Right lobe of liver (tissue), 6 donors: ENCODE results near the gene SYP. TPM values are rescaled to one million over a fixed set of nuclear protein-coding genes. Genes with fewer than 3 reads are reported as not detected.

Source experiments
- ATAC-seq, 4 donors: fragments of 200-7000 bp; cut with Tn5 transposase; one replicate each; pipeline ENCODE4 v1.9.1; 2020; ENCODE audit warnings: mild to moderate bottlenecking in 4 of 4, moderate library complexity in 4 of 4
- DNase-seq, 3 donors: peaks; one replicate each; pipeline ENCODE4 v3.0.0-alpha.2; 2020
- H3K27ac ChIP-seq, 3 donors: fragments of 200-600 bp; one replicate each; pipeline ENCODE4 v1.8.0; 2022
- H3K27me3 ChIP-seq, 2 donors: fragments of 200-600 bp; one replicate each; pipeline ENCODE4 v1.8.0; 2022
- H3K36me3 ChIP-seq, 4 donors: fragments of 200-600 bp; sonication (generic) in 1 of 4; one replicate each; pipeline versions ENCODE4 v1.5.1 to v1.8.0; 2017 to 2022; ENCODE audit warnings: control low read depth in 1 of 4
- H3K4me1 ChIP-seq, 4 donors: fragments of 200-600 bp; sonication (generic) in 1 of 4; one replicate each; pipeline versions ENCODE4 v1.5.1 to v1.8.0; 2017 to 2022; ENCODE audit warnings: control low read depth in 1 of 4
- H3K4me3 ChIP-seq, 3 donors: fragments of 200-600 bp; one replicate each; pipeline ENCODE4 v1.8.0; 2022
- H3K9me3 ChIP-seq, 4 donors: fragments of 200-600 bp; sonication (generic) in 1 of 4; one replicate each; pipeline versions ENCODE4 v1.5.1 to v1.8.0; 2017 to 2022; ENCODE audit warnings: control low read depth in 1 of 4
- POLR2A ChIP-seq: fragments of 450-650 bp; IDR thresholded peaks from one replicate; pipeline ENCODE4 v1.6.1; 2017; ENCODE audit warnings: antibody characterized with exemption, mild to moderate bottlenecking
- WGBS: methylation state at CpG from one replicate; pipeline ENCODE4 v1.1.6; 2018; ENCODE audit warnings: low coverage, low lambda C conversion rate; ENCODE audit not compliant: insufficient coverage; ENCODE audit errors: missing lambda C conversion rate; 5-methylcytosine and 5-hydroxymethylcytosine counted together
- intact Hi-C, 2 donors: fragments of 100-400 bp; cut with DNase I; formaldehyde crosslinking; loops; one replicate each; pipeline versions ENCODE4 v1.11.2 to v1.14.1; 2022
- total RNA-seq, 6 experiments: library from RNA; depleted of rRNA in 2 of 6; stranded (reverse); fragments of >200 nt in 2 of 6; fragmentation: NEBNext Ultra II Directional in 3 of 6; extraction: Animal tissue kit (Norgen Biotek cat#: 25700) in 3 of 6; gene quantifications; one replicate each; pipeline versions ENCODE4 v1.1.0 to v1.2.4, GENCODE V29; 2016 to 2023
- TF ChIP-seq, protein P1 (sequence below), 4 donors: fragments of 200-600 bp in 3 of 4; fragments of 450-650 bp in 1 of 4; IDR thresholded peaks; one replicate each; pipeline versions ENCODE4 v1.5.1 to v1.8.0; 2016 to 2022; ENCODE audit warnings: antibody characterized with exemption in 4 of 4, mild to moderate bottlenecking in 2 of 4
- donor health status: DM: no; HTN: yes; CAD: no.
- donor health status: DM: no; HTN: no; CAD: no.
- donor health status: DM: no; HTN: no; CAD: no.
- donor health status: DM: no; HTN: yes; CAD: no.
- donor health status: DM: no; HTN: yes; CAD: no.

The SYP gene
- total RNA-seq, 6 experiments from 2014 or later, result 0.12 to 0.39 (median 0.27) TPM; not detected in 1

DNA sequence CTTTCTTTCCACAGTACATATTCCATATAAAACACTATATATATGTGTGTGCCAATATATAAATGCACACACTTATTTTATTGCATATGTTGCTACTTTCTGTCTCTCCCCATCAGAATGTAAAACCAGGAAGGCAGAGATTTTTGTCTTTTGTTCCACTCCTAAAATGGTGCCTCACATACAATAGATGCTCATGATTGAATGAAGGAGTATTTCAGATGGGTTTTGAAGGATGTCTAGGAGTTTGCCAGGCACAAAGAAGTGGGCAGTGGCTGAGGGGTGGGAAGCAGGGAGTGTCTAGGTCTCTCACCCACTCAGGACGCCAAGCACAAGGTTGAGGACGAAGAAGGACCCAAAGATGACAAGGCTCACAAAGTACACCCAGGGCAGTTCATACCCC, 27.7 kb upstream of the SYP start:
- no peaks in the 10 kb centered on the region for H3K27me3 ChIP-seq

DNA sequence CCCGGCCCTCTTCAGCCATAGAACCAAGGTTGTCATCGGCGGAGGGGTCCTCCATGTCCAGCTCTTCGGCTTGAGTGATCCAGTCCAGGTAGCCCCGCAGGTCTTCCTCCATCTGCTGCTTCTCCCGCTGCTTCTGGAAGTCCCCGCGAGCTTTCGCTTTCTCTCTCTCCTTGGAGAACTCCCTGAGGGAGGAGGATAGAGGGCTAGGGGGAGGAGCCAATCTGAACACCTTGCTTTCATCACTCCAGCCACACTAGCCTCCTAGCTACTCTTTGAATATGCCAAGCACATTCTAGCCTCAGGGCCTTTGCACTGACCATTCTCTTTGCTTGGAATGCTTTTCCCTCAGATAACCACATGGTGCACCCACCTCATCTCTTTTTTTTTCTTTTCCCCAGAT, 27.0 kb upstream of the SYP start:
- no peaks in the 10 kb centered on the region for H3K27me3 ChIP-seq
- H3K4me1 ChIP-seq, result no peaks in the 10 kb centered on the region
- H3K36me3 ChIP-seq, result no peaks in the 10 kb centered on the region
- no peaks in the 10 kb centered on the region for H3K9me3 ChIP-seq
- no peak overlapping the region for H3K27ac ChIP-seq
- no CpG with 5 or more reads among the region's 9 CpGs for WGBS
- ATAC-seq (no peak), DNase-seq (no peak)
- no peak for TF ChIP-seq POLR2A
- TF ChIP-seq, protein P1, sequence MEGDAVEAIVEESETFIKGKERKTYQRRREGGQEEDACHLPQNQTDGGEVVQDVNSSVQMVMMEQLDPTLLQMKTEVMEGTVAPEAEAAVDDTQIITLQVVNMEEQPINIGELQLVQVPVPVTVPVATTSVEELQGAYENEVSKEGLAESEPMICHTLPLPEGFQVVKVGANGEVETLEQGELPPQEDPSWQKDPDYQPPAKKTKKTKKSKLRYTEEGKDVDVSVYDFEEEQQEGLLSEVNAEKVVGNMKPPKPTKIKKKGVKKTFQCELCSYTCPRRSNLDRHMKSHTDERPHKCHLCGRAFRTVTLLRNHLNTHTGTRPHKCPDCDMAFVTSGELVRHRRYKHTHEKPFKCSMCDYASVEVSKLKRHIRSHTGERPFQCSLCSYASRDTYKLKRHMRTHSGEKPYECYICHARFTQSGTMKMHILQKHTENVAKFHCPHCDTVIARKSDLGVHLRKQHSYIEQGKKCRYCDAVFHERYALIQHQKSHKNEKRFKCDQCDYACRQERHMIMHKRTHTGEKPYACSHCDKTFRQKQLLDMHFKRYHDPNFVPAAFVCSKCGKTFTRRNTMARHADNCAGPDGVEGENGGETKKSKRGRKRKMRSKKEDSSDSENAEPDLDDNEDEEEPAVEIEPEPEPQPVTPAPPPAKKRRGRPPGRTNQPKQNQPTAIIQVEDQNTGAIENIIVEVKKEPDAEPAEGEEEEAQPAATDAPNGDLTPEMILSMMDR (IDR thresholded peaks at IDR 0.05), result no peak
- intact Hi-C loops, result no loop called here
- no peak overlapping the region for H3K4me3 ChIP-seq

More for the DNA sequence above, 27.7 kb upstream of the SYP start:
- no peak overlapping the region for H3K4me3 ChIP-seq
- H3K36me3 ChIP-seq, result no peaks in the 10 kb centered on the region
- ATAC-seq, result no peak
- H3K4me1 ChIP-seq, result no peaks in the 10 kb centered on the region
- no peak for DNase-seq
- no peaks in the 10 kb centered on the region for H3K9me3 ChIP-seq
- no CpG with 5 or more reads among the region's 2 CpGs for WGBS
- intact Hi-C loops, result no loop called here
- no peak for TF ChIP-seq POLR2A
- TF ChIP-seq, protein P1 (IDR thresholded peaks at IDR 0.05), result no peak
- no peak overlapping the region for H3K27ac ChIP-seq

DNA sequence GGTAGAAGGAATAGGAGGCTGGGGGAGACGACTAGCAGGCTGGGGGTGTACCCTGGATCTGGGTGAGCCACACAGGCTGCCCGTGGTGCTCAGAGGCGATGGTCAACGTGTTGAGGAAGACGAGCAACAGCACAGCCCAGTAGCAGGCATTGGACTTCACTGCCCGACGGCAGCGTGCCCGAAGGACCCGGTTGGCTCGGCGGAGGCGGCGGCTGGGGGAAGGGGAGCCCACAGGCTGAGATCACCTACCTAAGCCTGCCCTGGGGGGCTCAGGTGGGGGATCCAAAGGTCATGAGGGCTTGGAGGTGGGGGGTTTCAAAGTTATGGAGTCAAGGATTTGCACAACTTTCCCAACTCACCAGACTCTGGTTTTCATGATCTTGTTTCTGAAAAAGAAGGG, 25.9 kb upstream of the SYP start:
- Histone ChIP-seq H3K36me3 (no peaks in the 10 kb centered on the region), H3K27me3 (no peaks in the 10 kb centered on the region), H3K4me1 (no peaks in the 10 kb centered on the region), H3K4me3 (no peak overlapping the region), H3K9me3 (no peaks in the 10 kb centered on the region), H3K27ac (no peak overlapping the region)
- DNase-seq, result no peak
- 61% methylated on average over 7 of the region's 14 CpGs for WGBS
- ATAC-seq, result no peak
- intact Hi-C loops, result no loop called here
- TF ChIP-seq, protein P1 (IDR thresholded peaks at IDR 0.05), result no peak
- TF ChIP-seq POLR2A, result no peak

DNA sequence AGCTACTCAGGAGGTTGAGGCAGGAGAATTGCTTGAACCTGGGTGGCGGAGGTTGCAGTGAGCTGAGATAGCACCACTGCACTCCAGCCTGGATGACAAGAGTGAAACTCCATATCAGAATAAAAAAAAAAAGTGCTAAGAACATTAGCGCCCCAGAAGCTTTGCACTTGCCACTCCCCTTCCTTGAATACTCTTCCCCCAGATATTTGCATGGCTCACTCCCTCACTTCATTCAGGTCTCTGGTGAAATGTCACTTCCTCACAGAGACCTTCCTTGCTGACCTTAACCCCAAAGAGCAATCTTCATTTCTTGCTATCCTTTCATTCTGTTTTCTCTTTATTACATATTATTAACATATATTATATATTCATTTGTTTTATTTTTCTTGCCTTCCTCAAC, 21.9 kb upstream of the SYP start:
- no peak for DNase-seq
- ATAC-seq, result no peak
- 63% methylated on average over 2 of the region's 2 CpGs for WGBS

More for the DNA sequence above, 21.9 kb upstream of the SYP start:
- no peaks in the 10 kb centered on the region for H3K4me1 ChIP-seq
- TF ChIP-seq, protein P1 (IDR thresholded peaks at IDR 0.05), result no peak
- TF ChIP-seq POLR2A, result no peak
- H3K9me3 ChIP-seq, result no peaks in the 10 kb centered on the region
- no peaks in the 10 kb centered on the region for H3K27me3 ChIP-seq
- H3K27ac ChIP-seq, result no peak overlapping the region
- intact Hi-C loops, result no loop called here
- H3K4me3 ChIP-seq, result no peak overlapping the region
- no peaks in the 10 kb centered on the region for H3K36me3 ChIP-seq
